IMR-90 (cell line): ENCODE data around the gene SPOCK3. TPM values are rescaled to one million over a fixed set of nuclear protein-coding genes. Genes with fewer than 3 reads are reported as not detected.

Source experiments
- ATAC-seq: fragments of 200-7000 bp; cut with Tn5 transposase; 2 replicates; pipeline ENCODE4 v1.9.1; 2020; ENCODE audit warnings: low read depth, mild to moderate bottlenecking, moderate library complexity
- BruUV-seq: library from RNA; stranded (reverse); fragments of 400-500 nt; replicated peaks from 2 replicates; lab custom pipeline; 2021; lab: Mats Ljungman, UMichigan
- CTCF ChIA-PET: fragments of 300-600 bp; formaldehyde crosslinking; extraction: SDS; loops from one replicate; lab custom pipeline; 2021; ENCODE audit warnings: antibody characterized with exemption; lab: Yijun Ruan, JAX
- POLR2A ChIA-PET: fragments of 300-600 bp; sonication (Branson Sonifier 250); formaldehyde crosslinking; loops from one replicate; lab custom pipeline; 2022; ENCODE audit warnings: antibody characterized with exemption; ENCODE audit not compliant: unreplicated experiment; lab: Charles Lee
- DNase-seq: peaks from one replicate; pipeline ENCODE4 v3.0.0; 2013
- H2AFZ ChIP-seq: replicated peaks from 2 replicates; pipeline ENCODE3; 2013; ENCODE audit warnings: low read length, mild to moderate bottlenecking; ENCODE audit not compliant: poor library complexity
- H2AK5ac ChIP-seq: 2 replicates; pipeline ENCODE4 v1.6.1; 2013; ENCODE audit warnings: low read depth, low read length, inconsistent platforms
- H2AK9ac ChIP-seq: replicated peaks from 2 replicates; pipeline ENCODE3; 2013; ENCODE audit warnings: mild to moderate bottlenecking, low read depth, low read length, moderate library complexity; ENCODE audit not compliant: poor library complexity
- H2BK120ac ChIP-seq: 2 replicates; pipeline ENCODE4 v1.6.1; 2013; ENCODE audit warnings: low read depth, low read length, inconsistent platforms
- H2BK15ac ChIP-seq: 3 replicates; pipeline ENCODE4 v1.6.1; 2013; ENCODE audit warnings: low read depth, low read length, inconsistent platforms
- H2BK20ac ChIP-seq: 2 replicates; pipeline ENCODE4 v1.6.1; 2013; ENCODE audit warnings: low read depth, mild to moderate bottlenecking, inconsistent platforms, low read length, moderate library complexity
- H2BK5ac ChIP-seq: 2 replicates; pipeline ENCODE4 v1.6.1; 2013; ENCODE audit warnings: mild to moderate bottlenecking, low read depth, low read length, inconsistent platforms; ENCODE audit not compliant: poor library complexity, severe bottlenecking
- H3K14ac ChIP-seq: replicated peaks from 2 replicates; pipeline ENCODE4 v1.6.1; 2013; ENCODE audit warnings: low read depth, low read length, inconsistent platforms
- H3K18ac ChIP-seq: 2 replicates; pipeline ENCODE4 v1.6.1; 2013; ENCODE audit warnings: low read depth, low read length, control low read depth
- H3K23ac ChIP-seq: 2 replicates; pipeline ENCODE4 v1.6.1; 2013; ENCODE audit warnings: low read depth, low read length, inconsistent platforms
- H3K27ac ChIP-seq: 2 replicates; pipeline ENCODE4 v1.5.1; 2013; ENCODE audit warnings: mild to moderate bottlenecking, control low read depth, low read length; ENCODE audit not compliant: insufficient read depth
- H3K27me3 ChIP-seq: 2 replicates; pipeline ENCODE4 v1.6.1; 2013; ENCODE audit warnings: low read length; ENCODE audit not compliant: control insufficient read depth, insufficient read depth
- H3K36me3 ChIP-seq: 2 replicates; pipeline ENCODE4 v1.6.1; 2013; ENCODE audit warnings: low read length, mixed read lengths; ENCODE audit not compliant: control insufficient read depth, insufficient read depth
- H3K4ac ChIP-seq: 2 replicates; pipeline ENCODE4 v1.6.1; 2013; ENCODE audit warnings: low read depth, low read length, inconsistent platforms
- H3K4me1 ChIP-seq: 2 replicates; pipeline ENCODE4 v1.6.1; 2013; ENCODE audit warnings: low read length, mixed read lengths; ENCODE audit not compliant: control insufficient read depth, insufficient read depth
- H3K4me2 ChIP-seq: 2 replicates; pipeline ENCODE4 v1.6.1; 2013; ENCODE audit warnings: low read depth, mild to moderate bottlenecking, control low read depth, low read length, moderate library complexity
- H3K4me3 ChIP-seq: 2 replicates; pipeline ENCODE4 v1.5.1; 2013; ENCODE audit warnings: low read depth, mild to moderate bottlenecking, control low read depth, low read length, moderate library complexity; ENCODE audit not compliant: insufficient read depth
- H3K56ac ChIP-seq: 2 replicates; pipeline ENCODE4 v1.6.1; 2013; ENCODE audit warnings: low read length, inconsistent platforms; ENCODE audit not compliant: insufficient read depth; ENCODE audit errors: extremely low read depth
- H3K79me1 ChIP-seq, 2 experiments: 2 replicates each; pipeline ENCODE4 v1.6.1; 2013; ENCODE audit warnings: low read length in 2 of 2, inconsistent platforms in 1 of 2, low read depth in 1 of 2
- H3K9ac ChIP-seq: 2 replicates; pipeline ENCODE4 v1.6.1; 2013; ENCODE audit warnings: low read depth, low read length, control low read depth
- H3K9me1 ChIP-seq: 2 replicates; pipeline ENCODE4 v1.6.1; 2013; ENCODE audit warnings: low read length, inconsistent platforms; ENCODE audit not compliant: insufficient read depth
- H3K9me3 ChIP-seq: 2 replicates; pipeline ENCODE4 v1.6.1; 2013; ENCODE audit warnings: low read length; ENCODE audit not compliant: control insufficient read depth, insufficient read depth
- H4K20me1 ChIP-seq: 2 replicates; pipeline ENCODE4 v1.6.1; 2013; ENCODE audit warnings: low read length, inconsistent platforms; ENCODE audit not compliant: insufficient read depth
- H4K5ac ChIP-seq: 2 replicates; pipeline ENCODE4 v1.6.1; 2013; ENCODE audit warnings: mild to moderate bottlenecking, low read depth, low read length, control low read depth
- H4K8ac ChIP-seq, 2 experiments: 2 replicates each; pipeline ENCODE4 v1.6.1; 2013; ENCODE audit warnings: low read depth in 2 of 2, low read length in 2 of 2, control low read depth in 1 of 2, inconsistent platforms in 1 of 2
- H4K91ac ChIP-seq: 2 replicates; pipeline ENCODE4 v1.6.1; 2013; ENCODE audit warnings: low read depth, low read length, inconsistent platforms; ENCODE audit not compliant: insufficient read depth
- BHLHE40 ChIP-seq: fragments of 150-350 bp; IDR thresholded peaks from 2 replicates; pipeline ENCODE4 v1.6.1; 2016; ENCODE audit warnings: mild to moderate bottlenecking, low read depth, low read length
- CEBPB ChIP-seq: IDR thresholded peaks from 2 replicates; pipeline ENCODE4 v1.6.1; 2012; ENCODE audit warnings: low read depth, low read length, improper control_type of control experiment
- CHD1 ChIP-seq: IDR thresholded peaks from 2 replicates; pipeline ENCODE4 v1.6.1; 2012; ENCODE audit warnings: low read depth, low read length, improper control_type of control experiment
- ELK1 ChIP-seq: fragments of 150-350 bp; IDR thresholded peaks from 2 replicates; pipeline ENCODE4 v1.6.1; 2016; ENCODE audit warnings: low read depth, mild to moderate bottlenecking, low read length, moderate library complexity, borderline replicate concordance
- FOS ChIP-seq: fragments of 150-350 bp; IDR thresholded peaks from 2 replicates; pipeline ENCODE4 v1.6.1; 2016; ENCODE audit warnings: low read depth, low read length
- MAFK ChIP-seq: IDR thresholded peaks from 2 replicates; pipeline ENCODE4 v1.6.1; 2012; ENCODE audit warnings: low read depth, low read length, improper control_type of control experiment
- MAZ ChIP-seq: IDR thresholded peaks from 2 replicates; pipeline ENCODE4 v1.6.1; 2012; ENCODE audit warnings: low read depth, mild to moderate bottlenecking, low read length, improper control_type of control experiment, moderate library complexity, borderline replicate concordance
- MXI1 ChIP-seq: IDR thresholded peaks from 2 replicates; pipeline ENCODE4 v1.6.1; 2012; ENCODE audit warnings: low read depth, mild to moderate bottlenecking, low read length, moderate library complexity, borderline replicate concordance
- NFE2L2 ChIP-seq: fragments of 150-350 bp; IDR thresholded peaks from 2 replicates; pipeline ENCODE4 v1.6.1; 2016; ENCODE audit warnings: low read depth, mild to moderate bottlenecking, low read length
- POLR2A ChIP-seq: IDR thresholded peaks from 2 replicates; pipeline ENCODE4 v1.6.1; 2012; ENCODE audit warnings: mild to moderate bottlenecking, low read depth, low read length
- RAD21 ChIP-seq: IDR thresholded peaks from 2 replicates; pipeline ENCODE4 v1.6.1; 2012; ENCODE audit warnings: low read length, improper control_type of control experiment
- RCOR1 ChIP-seq: IDR thresholded peaks from 2 replicates; pipeline ENCODE4 v1.6.1; 2012; ENCODE audit warnings: mild to moderate bottlenecking, low read length, improper control_type of control experiment; ENCODE audit not compliant: insufficient replicate concordance
- RFX5 ChIP-seq: IDR thresholded peaks from 2 replicates; pipeline ENCODE4 v1.8.0; 2012; ENCODE audit warnings: low read depth, mild to moderate bottlenecking, low read length, moderate library complexity
- SMC3 ChIP-seq: fragments of 150-350 bp; IDR thresholded peaks from 2 replicates; pipeline ENCODE4 v1.6.1; 2016; ENCODE audit warnings: low read depth, mild to moderate bottlenecking, antibody characterized with exemption, low read length, moderate library complexity
- WGBS, 2 experiments: methylation state at CpG; one replicate each; pipeline versions ENCODE4 v1.1.5 to v1.1.7; 2013; ENCODE audit warnings: missing lambda C conversion rate in 2 of 2; ENCODE audit not compliant: insufficient read length in 1 of 2; ENCODE audit errors: extremely low coverage in 2 of 2; 5-methylcytosine and 5-hydroxymethylcytosine counted together
- dilution Hi-C: fragments of 300-500 bp; cut with HindIII; formaldehyde crosslinking; loops from one replicate; pipeline ENCODE4 v1.14.3; 2018; ENCODE audit warnings: low sequenced_read_pairs; ENCODE audit not compliant: unreplicated experiment
- in situ Hi-C: fragments of 300-500 bp; cut with MboI; formaldehyde crosslinking; loops from 3 replicates; pipeline ENCODE4 v1.14.3; 2019; ENCODE audit warnings: low sequenced_read_pairs, inconsistent platforms, mixed read lengths
- intact Hi-C: fragments of 100-400 bp; cut with micrococcal nuclease; formaldehyde crosslinking; loops from 2 replicates; pipeline ENCODE4 v1.10.0; 2022
- polyA plus RNA-seq, 3 experiments: library from polyadenylated mRNA; depleted of rRNA; stranded (reverse); fragments of >200 nt; gene quantifications; 2 replicates each; pipeline ENCODE4 v1.2.3, GENCODE V29; 2012; ENCODE audit warnings: low replicate concordance in 1 of 3
- total RNA-seq: library from RNA; depleted of rRNA; stranded (reverse); fragments of >200 nt; gene quantifications from 2 replicates; pipeline ENCODE4 v1.2.3, GENCODE V29; 2012
- TF ChIP-seq, protein P1 (sequence below): conservative IDR thresholded peaks from 2 replicates; pipeline ENCODE4 v1.5.1; 2012; ENCODE audit warnings: mild to moderate bottlenecking, low read depth, low read length, improper control_type of control experiment
- TF ChIP-seq, protein P2 (sequence below): fragments of 150-350 bp; IDR thresholded peaks from 2 replicates; pipeline ENCODE4 v1.6.1; 2017; ENCODE audit warnings: mild to moderate bottlenecking, antibody characterized with exemption, low read length, low read depth

The SPOCK3 gene
- total and polyA plus RNA-seq, 2 of the 4 experiments (the other 2 are of a cell fraction): not detected

GRCh38 chr4:166972071-166972470 lies 262.2 kb downstream of the SPOCK3 start:
- no peak overlapping the region for H2BK15ac ChIP-seq
- H2AK5ac ChIP-seq: no peak overlapping the region
- no peak overlapping the region for H3K23ac ChIP-seq
- POLR2A ChIA-PET: no interaction called here
- H3K79me1 ChIP-seq: no peaks in the 10 kb centered on the region
- no peak overlapping the region for H3K4me3 ChIP-seq
- H4K91ac ChIP-seq: no peak overlapping the region
- CTCF ChIA-PET: no interaction called here
- ATAC-seq: no peak
- no peak overlapping the region for H3K4me2 ChIP-seq
- TF ChIP-seq ELK1: no peak
- TF ChIP-seq, protein P1, sequence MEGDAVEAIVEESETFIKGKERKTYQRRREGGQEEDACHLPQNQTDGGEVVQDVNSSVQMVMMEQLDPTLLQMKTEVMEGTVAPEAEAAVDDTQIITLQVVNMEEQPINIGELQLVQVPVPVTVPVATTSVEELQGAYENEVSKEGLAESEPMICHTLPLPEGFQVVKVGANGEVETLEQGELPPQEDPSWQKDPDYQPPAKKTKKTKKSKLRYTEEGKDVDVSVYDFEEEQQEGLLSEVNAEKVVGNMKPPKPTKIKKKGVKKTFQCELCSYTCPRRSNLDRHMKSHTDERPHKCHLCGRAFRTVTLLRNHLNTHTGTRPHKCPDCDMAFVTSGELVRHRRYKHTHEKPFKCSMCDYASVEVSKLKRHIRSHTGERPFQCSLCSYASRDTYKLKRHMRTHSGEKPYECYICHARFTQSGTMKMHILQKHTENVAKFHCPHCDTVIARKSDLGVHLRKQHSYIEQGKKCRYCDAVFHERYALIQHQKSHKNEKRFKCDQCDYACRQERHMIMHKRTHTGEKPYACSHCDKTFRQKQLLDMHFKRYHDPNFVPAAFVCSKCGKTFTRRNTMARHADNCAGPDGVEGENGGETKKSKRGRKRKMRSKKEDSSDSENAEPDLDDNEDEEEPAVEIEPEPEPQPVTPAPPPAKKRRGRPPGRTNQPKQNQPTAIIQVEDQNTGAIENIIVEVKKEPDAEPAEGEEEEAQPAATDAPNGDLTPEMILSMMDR: no peak
- TF ChIP-seq BHLHE40: no peak
- no peak for TF ChIP-seq RFX5
- TF ChIP-seq MAZ: no peak
- TF ChIP-seq MXI1: no peak
- TF ChIP-seq, protein P2, sequence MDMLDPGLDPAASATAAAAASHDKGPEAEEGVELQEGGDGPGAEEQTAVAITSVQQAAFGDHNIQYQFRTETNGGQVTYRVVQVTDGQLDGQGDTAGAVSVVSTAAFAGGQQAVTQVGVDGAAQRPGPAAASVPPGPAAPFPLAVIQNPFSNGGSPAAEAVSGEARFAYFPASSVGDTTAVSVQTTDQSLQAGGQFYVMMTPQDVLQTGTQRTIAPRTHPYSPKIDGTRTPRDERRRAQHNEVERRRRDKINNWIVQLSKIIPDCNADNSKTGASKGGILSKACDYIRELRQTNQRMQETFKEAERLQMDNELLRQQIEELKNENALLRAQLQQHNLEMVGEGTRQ: no peak
- TF ChIP-seq RAD21: no peak
- TF ChIP-seq NFE2L2: no peak
- TF ChIP-seq POLR2A: no peak
- TF ChIP-seq RCOR1: no peak
- TF ChIP-seq FOS: no peak
- no peak for TF ChIP-seq MAFK
- TF ChIP-seq CEBPB: no peak
- no peak for TF ChIP-seq CHD1
- no peak for TF ChIP-seq SMC3
- no peak overlapping the region for H2AFZ ChIP-seq
- H3K18ac ChIP-seq: no peak overlapping the region
- WGBS, 2 experiments: no CpG with 5 or more reads among the region's 2 CpGs
- no peak overlapping the region for H2AK9ac ChIP-seq
- no peak overlapping the region for H3K14ac ChIP-seq
- intact Hi-C loops: no loop called here
- no peaks in the 10 kb centered on the region for H3K4me1 ChIP-seq
- H3K9me3 ChIP-seq: peaks cover 6% of the 10 kb centered on the region
- H3K36me3 ChIP-seq: no peaks in the 10 kb centered on the region
- H4K5ac ChIP-seq: no peak overlapping the region
- no TSS peak for BruUV-seq
- H3K9me1 ChIP-seq: no peaks in the 10 kb centered on the region
- dilution Hi-C loops: no loop called here
- no peaks in the 10 kb centered on the region for H4K20me1 ChIP-seq
- H3K56ac ChIP-seq: no peak overlapping the region
- H2BK20ac ChIP-seq: no peak overlapping the region
- H3K27ac ChIP-seq: no peak overlapping the region
- no peak for DNase-seq
- no peak overlapping the region for H4K8ac ChIP-seq
- H2BK120ac ChIP-seq: no peak overlapping the region
- H3K4ac ChIP-seq: no peak overlapping the region
- no peak overlapping the region for H2BK5ac ChIP-seq
- in situ Hi-C loops: no loop called here
- H3K9ac ChIP-seq: no peak overlapping the region
- H3K27me3 ChIP-seq: no peaks in the 10 kb centered on the region
